Neural cell (in vitro differentiated cells): ENCODE data around the gene AATK. TPM values are rescaled to one million over a fixed set of nuclear protein-coding genes. Genes with fewer than 3 reads are reported as not detected.

ENCODE experiments used
- H2AFZ ChIP-seq: fragments of 200-600, 300-800 bp; sonication (generic), shearing (Covaris generic); 2 replicates; pipeline ENCODE4 v1.6.0; 2014; ENCODE audit warnings: low read depth, mild to moderate bottlenecking, antibody characterized with exemption, low read length, moderate library complexity
- H3F3A ChIP-seq: fragments of 200-600 bp; shearing (Covaris generic); 2 replicates; pipeline ENCODE4 v1.6.1; 2016; ENCODE audit warnings: mild to moderate bottlenecking, moderate library complexity, mixed read lengths, antibody characterized with exemption, low read length; ENCODE audit not compliant: insufficient read depth, poor library complexity, severe bottlenecking
- H3K27ac ChIP-seq: fragments of 200-600, 300-800 bp; sonication (generic), shearing (Covaris generic); 2 replicates; pipeline ENCODE4 v1.5.1; 2014; ENCODE audit warnings: mild to moderate bottlenecking, low read length, moderate library complexity
- H3K27me3 ChIP-seq: fragments of 300-800, 200-600 bp; sonication (generic), shearing (Covaris generic); 2 replicates; pipeline ENCODE4 v1.6.0; 2014; ENCODE audit warnings: mild to moderate bottlenecking, low read depth, low read length, moderate library complexity; ENCODE audit not compliant: insufficient read depth
- H3K36me3 ChIP-seq: fragments of 300-800, 200-600 bp; sonication (generic), shearing (Covaris generic); 2 replicates; pipeline ENCODE4 v1.5.1; 2014; ENCODE audit warnings: mild to moderate bottlenecking, antibody characterized with exemption, low read length, moderate library complexity; ENCODE audit not compliant: insufficient read depth
- H3K4me2 ChIP-seq: fragments of 300-800, 200-600 bp; sonication (generic), shearing (Covaris generic); 2 replicates; pipeline ENCODE4 v1.6.0; 2014; ENCODE audit warnings: mild to moderate bottlenecking, low read length
- H3K4me3 ChIP-seq: fragments of 300-800, 200-600 bp; sonication (generic), shearing (Covaris generic); 2 replicates; pipeline ENCODE4 v1.5.1; 2014; ENCODE audit warnings: mild to moderate bottlenecking, low read length, moderate library complexity
- H3K79me2 ChIP-seq: fragments of 200-600 bp; shearing (Covaris generic); replicated peaks from 2 replicates; pipeline ENCODE4 v1.6.0; 2014; ENCODE audit warnings: mild to moderate bottlenecking, low read length, moderate library complexity; ENCODE audit not compliant: insufficient read depth
- H3K9ac ChIP-seq: fragments of 300-800, 200-600 bp; sonication (generic), shearing (Covaris generic); 2 replicates; pipeline ENCODE4 v1.6.1; 2016; ENCODE audit warnings: mild to moderate bottlenecking, low read length, mixed read lengths
- H3K9me2 ChIP-seq: fragments of 200-600 bp; shearing (Covaris generic); 2 replicates; pipeline ENCODE4 v1.6.1; 2016; ENCODE audit warnings: mild to moderate bottlenecking, low read length, mixed read lengths; ENCODE audit not compliant: insufficient read depth
- H3K9me3 ChIP-seq: fragments of 200-600, 300-800 bp; sonication (generic), shearing (Covaris generic); 2 replicates; pipeline ENCODE4 v1.6.1; 2016; ENCODE audit warnings: mild to moderate bottlenecking, mixed run types, low read length, moderate library complexity, mixed read lengths
- H4K20me1 ChIP-seq: fragments of 200-600 bp; shearing (Covaris generic); 2 replicates; pipeline ENCODE4 v1.6.1; 2016; ENCODE audit warnings: mild to moderate bottlenecking, mixed run types; ENCODE audit not compliant: insufficient read depth
- EP300 ChIP-seq: fragments of 450-650 bp; conservative IDR thresholded peaks from 2 replicates; pipeline ENCODE4 v1.6.1; 2014; ENCODE audit warnings: antibody characterized with exemption, mild to moderate bottlenecking, moderate library complexity; ENCODE audit not compliant: poor library complexity, severe bottlenecking
- EZH2 ChIP-seq: fragments of 200-600, 300-800 bp; shearing (Covaris generic), sonication (generic); IDR thresholded peaks from 2 replicates; pipeline ENCODE4 v1.6.1; 2014; ENCODE audit warnings: antibody characterized with exemption, low read length, borderline replicate concordance, mild to moderate bottlenecking; ENCODE audit not compliant: insufficient read depth, poor library complexity, severe bottlenecking
- MXI1 ChIP-seq: fragments of 450-650 bp; conservative IDR thresholded peaks from 2 replicates; pipeline ENCODE4 v1.6.1; 2014; ENCODE audit warnings: antibody characterized with exemption, mild to moderate bottlenecking; ENCODE audit not compliant: poor library complexity, severe bottlenecking
- POLR2AphosphoS5 ChIP-seq: IDR thresholded peaks from 2 replicates; pipeline ENCODE4 v1.6.1; 2012
- RAD21 ChIP-seq: fragments of 450-650 bp; conservative IDR thresholded peaks from 2 replicates; pipeline ENCODE4 v1.6.1; 2014; ENCODE audit warnings: antibody characterized with exemption, mild to moderate bottlenecking, moderate library complexity
- SMC3 ChIP-seq: fragments of 450-650 bp; conservative IDR thresholded peaks from 2 replicates; pipeline ENCODE4 v1.6.1; 2014; ENCODE audit warnings: antibody characterized with exemption, mild to moderate bottlenecking, moderate library complexity; ENCODE audit not compliant: poor library complexity
- TAF1 ChIP-seq: IDR thresholded peaks from 2 replicates; pipeline ENCODE4 v1.6.1; 2012; ENCODE audit warnings: low read depth
- polyA minus RNA-seq: library from RNA; depleted of rRNA, polyadenylated mRNA; stranded (reverse); fragments of >200 nt; gene quantifications from 2 replicates; pipeline ENCODE4 v1.2.3, GENCODE V29; 2014
- polyA plus RNA-seq: library from polyadenylated mRNA; depleted of rRNA; stranded (reverse); fragments of >200 nt; gene quantifications from 2 replicates; pipeline ENCODE4 v1.2.3, GENCODE V29; 2014
- TF ChIP-seq, protein P1 (sequence below): IDR thresholded peaks from 2 replicates; pipeline ENCODE4 v1.6.1; 2012; ENCODE audit warnings: borderline replicate concordance
- TF ChIP-seq, protein P2 (sequence below): fragments of 450-650 bp; IDR thresholded peaks from 2 replicates; pipeline ENCODE4 v1.5.1; 2014; ENCODE audit warnings: antibody characterized with exemption, mild to moderate bottlenecking, moderate library complexity; ENCODE audit not compliant: poor library complexity, severe bottlenecking

Gene AATK, protein sequence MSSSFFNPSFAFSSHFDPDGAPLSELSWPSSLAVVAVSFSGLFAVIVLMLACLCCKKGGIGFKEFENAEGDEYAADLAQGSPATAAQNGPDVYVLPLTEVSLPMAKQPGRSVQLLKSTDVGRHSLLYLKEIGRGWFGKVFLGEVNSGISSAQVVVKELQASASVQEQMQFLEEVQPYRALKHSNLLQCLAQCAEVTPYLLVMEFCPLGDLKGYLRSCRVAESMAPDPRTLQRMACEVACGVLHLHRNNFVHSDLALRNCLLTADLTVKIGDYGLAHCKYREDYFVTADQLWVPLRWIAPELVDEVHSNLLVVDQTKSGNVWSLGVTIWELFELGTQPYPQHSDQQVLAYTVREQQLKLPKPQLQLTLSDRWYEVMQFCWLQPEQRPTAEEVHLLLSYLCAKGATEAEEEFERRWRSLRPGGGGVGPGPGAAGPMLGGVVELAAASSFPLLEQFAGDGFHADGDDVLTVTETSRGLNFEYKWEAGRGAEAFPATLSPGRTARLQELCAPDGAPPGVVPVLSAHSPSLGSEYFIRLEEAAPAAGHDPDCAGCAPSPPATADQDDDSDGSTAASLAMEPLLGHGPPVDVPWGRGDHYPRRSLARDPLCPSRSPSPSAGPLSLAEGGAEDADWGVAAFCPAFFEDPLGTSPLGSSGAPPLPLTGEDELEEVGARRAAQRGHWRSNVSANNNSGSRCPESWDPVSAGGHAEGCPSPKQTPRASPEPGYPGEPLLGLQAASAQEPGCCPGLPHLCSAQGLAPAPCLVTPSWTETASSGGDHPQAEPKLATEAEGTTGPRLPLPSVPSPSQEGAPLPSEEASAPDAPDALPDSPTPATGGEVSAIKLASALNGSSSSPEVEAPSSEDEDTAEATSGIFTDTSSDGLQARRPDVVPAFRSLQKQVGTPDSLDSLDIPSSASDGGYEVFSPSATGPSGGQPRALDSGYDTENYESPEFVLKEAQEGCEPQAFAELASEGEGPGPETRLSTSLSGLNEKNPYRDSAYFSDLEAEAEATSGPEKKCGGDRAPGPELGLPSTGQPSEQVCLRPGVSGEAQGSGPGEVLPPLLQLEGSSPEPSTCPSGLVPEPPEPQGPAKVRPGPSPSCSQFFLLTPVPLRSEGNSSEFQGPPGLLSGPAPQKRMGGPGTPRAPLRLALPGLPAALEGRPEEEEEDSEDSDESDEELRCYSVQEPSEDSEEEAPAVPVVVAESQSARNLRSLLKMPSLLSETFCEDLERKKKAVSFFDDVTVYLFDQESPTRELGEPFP (N-terminal part only)
- polyA plus RNA-seq (11.1 and 11.8 TPM in 2 replicates), polyA minus RNA-seq (12.5 and 12.7 TPM in 2 replicates)

DNA sequence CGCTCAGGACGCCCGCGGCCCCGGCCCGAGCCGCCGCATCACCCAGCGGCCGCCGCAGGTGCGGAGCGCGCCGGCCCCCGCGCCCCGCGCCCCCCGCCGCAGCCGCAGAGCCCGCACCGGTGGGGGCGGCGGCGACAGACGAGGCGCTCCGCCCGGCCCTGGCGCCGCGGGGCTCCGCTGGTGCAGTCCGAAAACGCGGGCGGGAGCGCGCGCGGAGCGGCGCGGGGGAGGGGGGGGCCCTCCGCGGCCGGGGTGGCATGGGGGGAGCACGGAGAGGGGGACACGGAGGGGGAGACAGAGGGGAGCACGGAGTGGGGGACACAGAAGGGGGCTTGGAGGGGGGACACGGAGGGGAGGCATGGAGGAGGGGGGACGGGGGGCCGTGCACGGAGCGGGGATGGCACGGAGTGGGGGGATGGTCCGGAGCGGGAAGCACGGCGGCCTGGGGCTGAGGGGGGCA is at the start of gene AATK:
Gene AATK (minus strand): TSS at position 189 of the 460 bp plus-strand sequence. CDS start 229 bp downstream, outside the sequence.
- no peaks in the 10 kb centered on the region for H3K9me3 ChIP-seq
- no peaks in the 10 kb centered on the region for H3K9me2 ChIP-seq
- TF ChIP-seq SMC3, result no peak
- TF ChIP-seq EZH2, result no peak
- TF ChIP-seq TAF1, result no peak
- TF ChIP-seq EP300, result no peak
- TF ChIP-seq, protein P1, sequence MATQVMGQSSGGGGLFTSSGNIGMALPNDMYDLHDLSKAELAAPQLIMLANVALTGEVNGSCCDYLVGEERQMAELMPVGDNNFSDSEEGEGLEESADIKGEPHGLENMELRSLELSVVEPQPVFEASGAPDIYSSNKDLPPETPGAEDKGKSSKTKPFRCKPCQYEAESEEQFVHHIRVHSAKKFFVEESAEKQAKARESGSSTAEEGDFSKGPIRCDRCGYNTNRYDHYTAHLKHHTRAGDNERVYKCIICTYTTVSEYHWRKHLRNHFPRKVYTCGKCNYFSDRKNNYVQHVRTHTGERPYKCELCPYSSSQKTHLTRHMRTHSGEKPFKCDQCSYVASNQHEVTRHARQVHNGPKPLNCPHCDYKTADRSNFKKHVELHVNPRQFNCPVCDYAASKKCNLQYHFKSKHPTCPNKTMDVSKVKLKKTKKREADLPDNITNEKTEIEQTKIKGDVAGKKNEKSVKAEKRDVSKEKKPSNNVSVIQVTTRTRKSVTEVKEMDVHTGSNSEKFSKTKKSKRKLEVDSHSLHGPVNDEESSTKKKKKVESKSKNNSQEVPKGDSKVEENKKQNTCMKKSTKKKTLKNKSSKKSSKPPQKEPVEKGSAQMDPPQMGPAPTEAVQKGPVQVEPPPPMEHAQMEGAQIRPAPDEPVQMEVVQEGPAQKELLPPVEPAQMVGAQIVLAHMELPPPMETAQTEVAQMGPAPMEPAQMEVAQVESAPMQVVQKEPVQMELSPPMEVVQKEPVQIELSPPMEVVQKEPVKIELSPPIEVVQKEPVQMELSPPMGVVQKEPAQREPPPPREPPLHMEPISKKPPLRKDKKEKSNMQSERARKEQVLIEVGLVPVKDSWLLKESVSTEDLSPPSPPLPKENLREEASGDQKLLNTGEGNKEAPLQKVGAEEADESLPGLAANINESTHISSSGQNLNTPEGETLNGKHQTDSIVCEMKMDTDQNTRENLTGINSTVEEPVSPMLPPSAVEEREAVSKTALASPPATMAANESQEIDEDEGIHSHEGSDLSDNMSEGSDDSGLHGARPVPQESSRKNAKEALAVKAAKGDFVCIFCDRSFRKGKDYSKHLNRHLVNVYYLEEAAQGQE, result no peak
- TF ChIP-seq RAD21, result no peak
- TF ChIP-seq, protein P2, sequence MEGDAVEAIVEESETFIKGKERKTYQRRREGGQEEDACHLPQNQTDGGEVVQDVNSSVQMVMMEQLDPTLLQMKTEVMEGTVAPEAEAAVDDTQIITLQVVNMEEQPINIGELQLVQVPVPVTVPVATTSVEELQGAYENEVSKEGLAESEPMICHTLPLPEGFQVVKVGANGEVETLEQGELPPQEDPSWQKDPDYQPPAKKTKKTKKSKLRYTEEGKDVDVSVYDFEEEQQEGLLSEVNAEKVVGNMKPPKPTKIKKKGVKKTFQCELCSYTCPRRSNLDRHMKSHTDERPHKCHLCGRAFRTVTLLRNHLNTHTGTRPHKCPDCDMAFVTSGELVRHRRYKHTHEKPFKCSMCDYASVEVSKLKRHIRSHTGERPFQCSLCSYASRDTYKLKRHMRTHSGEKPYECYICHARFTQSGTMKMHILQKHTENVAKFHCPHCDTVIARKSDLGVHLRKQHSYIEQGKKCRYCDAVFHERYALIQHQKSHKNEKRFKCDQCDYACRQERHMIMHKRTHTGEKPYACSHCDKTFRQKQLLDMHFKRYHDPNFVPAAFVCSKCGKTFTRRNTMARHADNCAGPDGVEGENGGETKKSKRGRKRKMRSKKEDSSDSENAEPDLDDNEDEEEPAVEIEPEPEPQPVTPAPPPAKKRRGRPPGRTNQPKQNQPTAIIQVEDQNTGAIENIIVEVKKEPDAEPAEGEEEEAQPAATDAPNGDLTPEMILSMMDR, result no peak
- TF ChIP-seq POLR2AphosphoS5, result no peak
- TF ChIP-seq MXI1, result no peak
- H4K20me1 ChIP-seq, result no peaks in the 10 kb centered on the region
- H3F3A ChIP-seq, result no peaks in the 10 kb centered on the region
- peak within 1 kb of the TSS; percentile 70 for H3K4me2 ChIP-seq
- no peaks in the 10 kb centered on the region for H3K27me3 ChIP-seq
- H3K36me3 ChIP-seq, result no peaks in the 10 kb centered on the region
- peak within 1 kb of the TSS; percentile 44 for H3K27ac ChIP-seq
- H3K4me3 ChIP-seq, result peak within 1 kb of the TSS; percentile 80
- H3K79me2 ChIP-seq, result no peaks in the 10 kb centered on the region
- peak within 1 kb of the TSS; percentile 40 for H2AFZ ChIP-seq
- peak within 1 kb of the TSS; percentile 78 for H3K9ac ChIP-seq
